K562 (cell line): Measurements from ENCODE around the gene ZCCHC24. TPM values are rescaled to one million over a fixed set of nuclear protein-coding genes. Genes with fewer than 3 reads are reported as not detected.

ENCODE experiments used
- ATAC-seq: fragments of 200-7000 bp; cut with Tn5 transposase; 3 replicates; pipeline ENCODE4 v1.9.1; 2020; ENCODE audit warnings: moderate library complexity
- BruUV-seq: library from RNA; stranded (reverse); fragments of 400-500 nt; replicated peaks from 2 replicates; lab custom pipeline; 2021; lab: Mats Ljungman, UMichigan
- CTCF ChIA-PET: fragments of 300-600 bp; formaldehyde crosslinking; extraction: SDS; loops from one replicate; lab custom pipeline; 2021; ENCODE audit warnings: low intra/inter-chr PET ratio; lab: Yijun Ruan, JAX
- POLR2A ChIA-PET: fragments of 300-600, 350-650 bp; sonication (Branson Sonifier 250); formaldehyde crosslinking; extraction: SDS; loops from one replicate; lab custom pipeline; 2021; ENCODE audit warnings: antibody characterized with exemption, inconsistent platforms; lab: Yijun Ruan, JAX
- DNase-seq, 4 experiments: peaks; one replicate each; pipeline versions ENCODE4 v3.0.0 to v3.0.0-alpha.2; 2011 to 2018; ENCODE audit warnings: low spot score in 3 of 4, mixed read lengths in 3 of 4; ENCODE audit errors: extremely low read depth in 1 of 4
- FAIRE-seq: peaks from 2 replicates; lab custom pipeline; 2011; peaks lifted over from hg19 to GRCh38; lab: Jason Lieb, UNC
- H2AFZ ChIP-seq: 2 replicates; pipeline ENCODE4 v1.6.0; 2011; ENCODE audit warnings: low read depth, low read length, control low read depth, inconsistent platforms
- H3K27ac ChIP-seq: fragments of 200-600 bp; 3 replicates; pipeline ENCODE4 v1.8.0; 2011; ENCODE audit warnings: low read depth, mild to moderate bottlenecking, control low read depth, inconsistent platforms, low read length, moderate library complexity, mixed read lengths; ENCODE audit errors: extremely low read depth
- H3K27me3 ChIP-seq, 2 experiments: fragments of 300-600 bp in 1 of 2; 2 replicates in 1 of 2; 3 replicates in 1 of 2; pipeline versions ENCODE4 v1.6.0 to v1.8.0; 2011; ENCODE audit warnings: inconsistent platforms in 2 of 2, low read length in 2 of 2, mild to moderate bottlenecking in 1 of 2, mixed read lengths in 1 of 2, moderate library complexity in 1 of 2; ENCODE audit not compliant: control insufficient read depth in 2 of 2, insufficient read depth in 2 of 2
- H3K36me3 ChIP-seq: fragments of 300-600 bp; 3 replicates; pipeline ENCODE4 v1.8.0; 2011; ENCODE audit warnings: mild to moderate bottlenecking, low read length, inconsistent platforms; ENCODE audit not compliant: control insufficient read depth, insufficient read depth
- H3K4me1 ChIP-seq, 2 experiments: fragments of 200-600 bp in 1 of 2; replicated peaks in 1 of 2; 2 replicates in 1 of 2; 3 replicates in 1 of 2; pipeline versions ENCODE4 v1.5.1 to v1.8.0; 2011; ENCODE audit warnings: inconsistent platforms in 2 of 2, low read length in 2 of 2, mild to moderate bottlenecking in 1 of 2, mixed read lengths in 1 of 2, moderate library complexity in 1 of 2; ENCODE audit not compliant: control insufficient read depth in 2 of 2, insufficient read depth in 2 of 2
- H3K4me2 ChIP-seq: 2 replicates; pipeline ENCODE4 v1.6.1; 2011; ENCODE audit warnings: low read length, control low read depth, inconsistent platforms, mixed read lengths; ENCODE audit not compliant: insufficient read depth
- H3K4me3 ChIP-seq: fragments of 200-600 bp; sonication (generic), shearing (Covaris generic); 2 replicates; pipeline ENCODE4 v1.5.1; 2016; ENCODE audit warnings: control low read depth, inconsistent platforms
- H3K79me2 ChIP-seq: fragments of 200-600 bp; 3 replicates; pipeline ENCODE4 v1.8.0; 2011; ENCODE audit warnings: low read length, inconsistent platforms; ENCODE audit not compliant: control insufficient read depth, insufficient read depth
- H3K9ac ChIP-seq, 2 experiments: 2 replicates each; pipeline versions ENCODE4 v1.6.0 to v1.6.1; 2011; ENCODE audit warnings: low read depth in 2 of 2, low read length in 2 of 2, control low read depth in 1 of 2, inconsistent platforms in 1 of 2, mild to moderate bottlenecking in 1 of 2, mixed read lengths in 1 of 2; ENCODE audit not compliant: insufficient read depth in 1 of 2
- H3K9me1 ChIP-seq: one replicate; pipeline ENCODE4 v1.6.0; 2011; ENCODE audit warnings: inconsistent platforms, mild to moderate bottlenecking, low read length, moderate library complexity; ENCODE audit not compliant: control insufficient read depth, insufficient read depth
- H3K9me3 ChIP-seq: replicated peaks from 2 replicates; pipeline ENCODE4 v1.5.1; 2011; ENCODE audit warnings: low read depth, low read length, inconsistent platforms; ENCODE audit not compliant: control insufficient read depth, insufficient read depth
- H4K20me1 ChIP-seq: replicated peaks from 2 replicates; pipeline ENCODE4 v1.6.1; 2011; ENCODE audit warnings: low read length, inconsistent platforms, mixed read lengths; ENCODE audit not compliant: control insufficient read depth, insufficient read depth
- SOX6 ChIP-seq: fragments of 450-650 bp; IDR thresholded peaks from 2 replicates; pipeline ENCODE4 v1.6.1; 2014; ENCODE audit warnings: mild to moderate bottlenecking
- STAT5A ChIP-seq: IDR thresholded peaks from 2 replicates; pipeline ENCODE4 v1.6.1; 2012; ENCODE audit warnings: low read length, inconsistent platforms, borderline replicate concordance
- WGBS: fragments of 100-300 bp; shearing (Covaris generic); methylation state at CpG from one replicate; pipeline ENCODE4 v1.1.6; 2016; ENCODE audit warnings: low coverage, mixed read lengths; ENCODE audit not compliant: insufficient coverage; ENCODE audit errors: missing lambda C conversion rate; 5-methylcytosine and 5-hydroxymethylcytosine counted together
- in situ Hi-C: fragments of 300-500 bp; cut with MboI; formaldehyde crosslinking; loops from 4 replicates; pipeline ENCODE4 v1.15.0; 2018; ENCODE audit warnings: inconsistent platforms, mixed read lengths
- intact Hi-C: fragments of 100-400 bp; cut with micrococcal nuclease; formaldehyde crosslinking; loops from 2 replicates; pipeline ENCODE4 v1.14.2; 2022
- polyA plus RNA-seq, 8 experiments: library from polyadenylated mRNA; depleted of rRNA in 4 of 8; stranded (reverse) in 5 of 8; unstranded in 3 of 8; fragments of >200 nt; fragmentation: Nextera tagmentation in 2 of 8; fragmentation: Illumina TruSeq in 1 of 8; extraction: Ambion mirVana in 2 of 8; extraction: Trizol in 1 of 8; gene quantifications; 2 replicates each; pipeline versions ENCODE4 v1.2.1 to v1.2.3, GENCODE V29; 2011 to 2014; ENCODE audit warnings: inconsistent platforms in 1 of 8, missing spikeins in 1 of 8
- total RNA-seq, 7 experiments: library from RNA; depleted of rRNA in 6 of 7; stranded (reverse); fragments of >200 nt in 6 of 7; fragmentation: Illumina TruSeq in 2 of 7; extraction: Trizol in 2 of 7; gene quantifications; 2 replicates each; pipeline versions ENCODE4 v1.2.1 to v1.2.3, GENCODE V29; 2011 to 2021; ENCODE audit warnings: low replicate concordance in 1 of 7
- TF ChIP-seq, protein P1 (sequence below), 2 experiments: fragments of 450-650 bp in 1 of 2; sonication (generic) in 1 of 2; formaldehyde crosslinking in 1 of 2; IDR thresholded peaks in 1 of 2; conservative IDR thresholded peaks in 1 of 2; 2 replicates each; pipeline versions ENCODE4 v1.6.1 to v1.8.1; 2016 to 2023; ENCODE audit warnings: mild to moderate bottlenecking in 2 of 2, moderate library complexity in 2 of 2, inconsistent platforms in 1 of 2, missing genetic modification reagents in 1 of 2
- TF ChIP-seq, protein P2 (sequence below): fragments of 200-800 bp; sonication (Bioruptor generic); IDR thresholded peaks from 2 replicates; pipeline ENCODE4 v1.6.1; 2017; ENCODE audit warnings: missing genetic modification characterization, missing compliant biosample characterization
- TF ChIP-seq, protein P3 (sequence below): fragments of 450-650 bp; IDR thresholded peaks from 2 replicates; pipeline ENCODE4 v1.6.1; 2016; ENCODE audit warnings: mild to moderate bottlenecking, moderate library complexity

Gene ZCCHC24
- total and polyA plus RNA-seq, 9 of the 15 experiments (the other 6 are each of a cell fraction or from before 2014, with no cell fraction given) = 0.84 to 11.0 (median 4.6) TPM

DNA sequence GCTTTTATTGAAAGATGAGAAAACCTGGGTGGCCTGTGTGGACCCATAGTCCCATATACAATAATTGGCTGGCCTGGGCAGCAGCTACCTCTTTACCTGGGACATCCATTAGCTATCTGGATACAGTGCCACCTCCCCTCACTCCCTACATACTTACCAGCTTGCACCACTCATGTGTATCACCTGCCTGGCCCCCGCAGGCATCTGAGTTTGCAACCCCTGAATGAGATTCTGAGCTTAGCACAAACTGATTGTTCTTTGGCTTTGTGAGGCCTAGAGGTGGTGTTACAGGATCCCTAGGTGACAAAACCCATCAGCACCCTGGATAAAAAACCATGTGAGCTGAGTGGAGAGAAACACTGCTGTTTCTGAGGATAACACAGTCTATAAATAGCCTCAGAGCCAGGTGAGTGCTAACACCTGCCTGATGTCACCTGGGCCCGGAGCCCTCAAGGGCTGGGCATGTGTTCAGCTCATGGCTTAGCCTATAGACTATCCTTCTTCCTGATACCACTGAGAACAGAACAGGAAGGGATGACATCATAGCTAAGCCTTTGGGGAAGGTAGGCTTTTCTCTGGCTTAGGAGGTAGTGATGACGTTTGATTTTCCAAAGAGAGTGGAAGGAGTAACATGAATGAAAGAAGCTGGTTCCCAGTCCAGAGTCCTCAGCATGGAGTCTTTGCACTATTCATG is 100.8 kb downstream of the ZCCHC24 start:
- DNase-seq (no peak), FAIRE-seq (no peak), ATAC-seq (no peak)
- no TSS peak for BruUV-seq
- no peak overlapping the region for H2AFZ ChIP-seq
- H3K36me3 ChIP-seq = peaks cover 14% of the 10 kb centered on the region
- H3K4me3 ChIP-seq = no peak overlapping the region
- no peak overlapping the region for H3K27ac ChIP-seq
- H3K9ac ChIP-seq = peak overlapping the region in 1 of 2 experiments; percentile 50; a peak in 1 of 4 replicates
- no peak overlapping the region for H3K4me2 ChIP-seq
- intact Hi-C loops (no loop called here), in situ Hi-C loops (no loop called here)
- H3K79me2 ChIP-seq = peaks cover 24% of the 10 kb centered on the region
- peaks cover 33 to 43% of the 10 kb centered on the region in 2 experiments for H3K4me1 ChIP-seq
- ChIA-PET CTCF (no interaction called here), POLR2A (interaction anchor here (0.6 to 2.6 kb wide), 11 partner anchors 8 to 564 kb away, joined by 3 to 16 read pairs (median 3); no protein-coding TSS in a partner anchor)
- peaks cover 10% of the 10 kb centered on the region for H3K9me1 ChIP-seq
- 40% methylated on average over 3 of the region's 3 CpGs for WGBS
- H4K20me1 ChIP-seq = peaks cover 16% of the 10 kb centered on the region
- H3K27me3 ChIP-seq = no peaks in the 10 kb centered on the region
- no peaks in the 10 kb centered on the region for H3K9me3 ChIP-seq
- TF ChIP-seq, protein P1, sequence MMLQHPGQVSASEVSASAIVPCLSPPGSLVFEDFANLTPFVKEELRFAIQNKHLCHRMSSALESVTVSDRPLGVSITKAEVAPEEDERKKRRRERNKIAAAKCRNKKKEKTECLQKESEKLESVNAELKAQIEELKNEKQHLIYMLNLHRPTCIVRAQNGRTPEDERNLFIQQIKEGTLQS (IDR thresholded peaks at IDR 0.05) = peak; percentile 70
- TF ChIP-seq, protein P1 (CRISPR knock-in tag; conservative IDR thresholded peaks at IDR 0.05) = no peak
- TF ChIP-seq, protein P2, sequence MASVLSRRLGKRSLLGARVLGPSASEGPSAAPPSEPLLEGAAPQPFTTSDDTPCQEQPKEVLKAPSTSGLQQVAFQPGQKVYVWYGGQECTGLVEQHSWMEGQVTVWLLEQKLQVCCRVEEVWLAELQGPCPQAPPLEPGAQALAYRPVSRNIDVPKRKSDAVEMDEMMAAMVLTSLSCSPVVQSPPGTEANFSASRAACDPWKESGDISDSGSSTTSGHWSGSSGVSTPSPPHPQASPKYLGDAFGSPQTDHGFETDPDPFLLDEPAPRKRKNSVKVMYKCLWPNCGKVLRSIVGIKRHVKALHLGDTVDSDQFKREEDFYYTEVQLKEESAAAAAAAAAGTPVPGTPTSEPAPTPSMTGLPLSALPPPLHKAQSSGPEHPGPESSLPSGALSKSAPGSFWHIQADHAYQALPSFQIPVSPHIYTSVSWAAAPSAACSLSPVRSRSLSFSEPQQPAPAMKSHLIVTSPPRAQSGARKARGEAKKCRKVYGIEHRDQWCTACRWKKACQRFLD = no peak
- TF ChIP-seq STAT5A (no peak), SOX6 (no peak)
- TF ChIP-seq, protein P3, sequence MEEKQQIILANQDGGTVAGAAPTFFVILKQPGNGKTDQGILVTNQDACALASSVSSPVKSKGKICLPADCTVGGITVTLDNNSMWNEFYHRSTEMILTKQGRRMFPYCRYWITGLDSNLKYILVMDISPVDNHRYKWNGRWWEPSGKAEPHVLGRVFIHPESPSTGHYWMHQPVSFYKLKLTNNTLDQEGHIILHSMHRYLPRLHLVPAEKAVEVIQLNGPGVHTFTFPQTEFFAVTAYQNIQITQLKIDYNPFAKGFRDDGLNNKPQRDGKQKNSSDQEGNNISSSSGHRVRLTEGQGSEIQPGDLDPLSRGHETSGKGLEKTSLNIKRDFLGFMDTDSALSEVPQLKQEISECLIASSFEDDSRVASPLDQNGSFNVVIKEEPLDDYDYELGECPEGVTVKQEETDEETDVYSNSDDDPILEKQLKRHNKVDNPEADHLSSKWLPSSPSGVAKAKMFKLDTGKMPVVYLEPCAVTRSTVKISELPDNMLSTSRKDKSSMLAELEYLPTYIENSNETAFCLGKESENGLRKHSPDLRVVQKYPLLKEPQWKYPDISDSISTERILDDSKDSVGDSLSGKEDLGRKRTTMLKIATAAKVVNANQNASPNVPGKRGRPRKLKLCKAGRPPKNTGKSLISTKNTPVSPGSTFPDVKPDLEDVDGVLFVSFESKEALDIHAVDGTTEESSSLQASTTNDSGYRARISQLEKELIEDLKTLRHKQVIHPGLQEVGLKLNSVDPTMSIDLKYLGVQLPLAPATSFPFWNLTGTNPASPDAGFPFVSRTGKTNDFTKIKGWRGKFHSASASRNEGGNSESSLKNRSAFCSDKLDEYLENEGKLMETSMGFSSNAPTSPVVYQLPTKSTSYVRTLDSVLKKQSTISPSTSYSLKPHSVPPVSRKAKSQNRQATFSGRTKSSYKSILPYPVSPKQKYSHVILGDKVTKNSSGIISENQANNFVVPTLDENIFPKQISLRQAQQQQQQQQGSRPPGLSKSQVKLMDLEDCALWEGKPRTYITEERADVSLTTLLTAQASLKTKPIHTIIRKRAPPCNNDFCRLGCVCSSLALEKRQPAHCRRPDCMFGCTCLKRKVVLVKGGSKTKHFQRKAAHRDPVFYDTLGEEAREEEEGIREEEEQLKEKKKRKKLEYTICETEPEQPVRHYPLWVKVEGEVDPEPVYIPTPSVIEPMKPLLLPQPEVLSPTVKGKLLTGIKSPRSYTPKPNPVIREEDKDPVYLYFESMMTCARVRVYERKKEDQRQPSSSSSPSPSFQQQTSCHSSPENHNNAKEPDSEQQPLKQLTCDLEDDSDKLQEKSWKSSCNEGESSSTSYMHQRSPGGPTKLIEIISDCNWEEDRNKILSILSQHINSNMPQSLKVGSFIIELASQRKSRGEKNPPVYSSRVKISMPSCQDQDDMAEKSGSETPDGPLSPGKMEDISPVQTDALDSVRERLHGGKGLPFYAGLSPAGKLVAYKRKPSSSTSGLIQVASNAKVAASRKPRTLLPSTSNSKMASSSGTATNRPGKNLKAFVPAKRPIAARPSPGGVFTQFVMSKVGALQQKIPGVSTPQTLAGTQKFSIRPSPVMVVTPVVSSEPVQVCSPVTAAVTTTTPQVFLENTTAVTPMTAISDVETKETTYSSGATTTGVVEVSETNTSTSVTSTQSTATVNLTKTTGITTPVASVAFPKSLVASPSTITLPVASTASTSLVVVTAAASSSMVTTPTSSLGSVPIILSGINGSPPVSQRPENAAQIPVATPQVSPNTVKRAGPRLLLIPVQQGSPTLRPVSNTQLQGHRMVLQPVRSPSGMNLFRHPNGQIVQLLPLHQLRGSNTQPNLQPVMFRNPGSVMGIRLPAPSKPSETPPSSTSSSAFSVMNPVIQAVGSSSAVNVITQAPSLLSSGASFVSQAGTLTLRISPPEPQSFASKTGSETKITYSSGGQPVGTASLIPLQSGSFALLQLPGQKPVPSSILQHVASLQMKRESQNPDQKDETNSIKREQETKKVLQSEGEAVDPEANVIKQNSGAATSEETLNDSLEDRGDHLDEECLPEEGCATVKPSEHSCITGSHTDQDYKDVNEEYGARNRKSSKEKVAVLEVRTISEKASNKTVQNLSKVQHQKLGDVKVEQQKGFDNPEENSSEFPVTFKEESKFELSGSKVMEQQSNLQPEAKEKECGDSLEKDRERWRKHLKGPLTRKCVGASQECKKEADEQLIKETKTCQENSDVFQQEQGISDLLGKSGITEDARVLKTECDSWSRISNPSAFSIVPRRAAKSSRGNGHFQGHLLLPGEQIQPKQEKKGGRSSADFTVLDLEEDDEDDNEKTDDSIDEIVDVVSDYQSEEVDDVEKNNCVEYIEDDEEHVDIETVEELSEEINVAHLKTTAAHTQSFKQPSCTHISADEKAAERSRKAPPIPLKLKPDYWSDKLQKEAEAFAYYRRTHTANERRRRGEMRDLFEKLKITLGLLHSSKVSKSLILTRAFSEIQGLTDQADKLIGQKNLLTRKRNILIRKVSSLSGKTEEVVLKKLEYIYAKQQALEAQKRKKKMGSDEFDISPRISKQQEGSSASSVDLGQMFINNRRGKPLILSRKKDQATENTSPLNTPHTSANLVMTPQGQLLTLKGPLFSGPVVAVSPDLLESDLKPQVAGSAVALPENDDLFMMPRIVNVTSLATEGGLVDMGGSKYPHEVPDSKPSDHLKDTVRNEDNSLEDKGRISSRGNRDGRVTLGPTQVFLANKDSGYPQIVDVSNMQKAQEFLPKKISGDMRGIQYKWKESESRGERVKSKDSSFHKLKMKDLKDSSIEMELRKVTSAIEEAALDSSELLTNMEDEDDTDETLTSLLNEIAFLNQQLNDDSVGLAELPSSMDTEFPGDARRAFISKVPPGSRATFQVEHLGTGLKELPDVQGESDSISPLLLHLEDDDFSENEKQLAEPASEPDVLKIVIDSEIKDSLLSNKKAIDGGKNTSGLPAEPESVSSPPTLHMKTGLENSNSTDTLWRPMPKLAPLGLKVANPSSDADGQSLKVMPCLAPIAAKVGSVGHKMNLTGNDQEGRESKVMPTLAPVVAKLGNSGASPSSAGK = peak; percentile 57
